ENCODE data around the gene COQ5. TPM values are rescaled to one million over a fixed set of nuclear protein-coding genes. Genes with fewer than 3 reads are reported as not detected.
A peak's percentile ranks its signal among the peaks of the same experiment; 100 is the strongest.
"Not testable (repeated sequence)": the region's sequence is repeated elsewhere in the genome, so short reads cannot be mapped to it uniquely, and the experiment has no call there.

COQ5 gene
- polyA plus RNA-seq, 2 donors: 18.6 to 19.5 TPM

DNA sequence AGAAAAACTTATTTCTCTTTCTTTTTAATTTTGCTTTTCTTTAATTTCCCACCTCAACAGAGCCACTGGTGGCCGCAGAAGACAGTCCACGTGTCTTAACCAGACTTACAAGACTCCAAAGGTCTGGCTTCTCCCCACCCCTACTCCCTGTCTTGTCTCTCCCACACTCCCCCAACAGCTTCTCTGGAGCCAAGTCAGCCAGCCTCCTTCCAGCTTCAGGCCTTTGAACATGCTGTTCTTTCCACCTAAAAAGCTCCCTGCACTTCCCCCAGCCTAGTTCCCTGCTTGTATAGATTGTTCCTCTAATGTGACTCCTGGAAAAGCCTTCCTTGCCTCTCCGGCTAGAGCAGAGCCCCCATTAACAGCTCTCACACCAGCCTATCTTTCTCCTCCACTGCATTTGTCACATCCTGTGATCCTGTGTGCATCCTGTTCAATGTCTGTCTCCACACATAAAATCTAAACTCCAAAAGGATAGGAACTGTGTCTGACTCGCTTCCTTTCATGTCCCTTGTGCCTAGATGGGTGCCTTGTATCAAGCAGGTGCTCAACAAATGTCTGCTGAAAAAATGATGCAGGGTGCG, 40.8 kb downstream of the COQ5 start:
- no peaks in the 10 kb centered on the region for H3K9me3 ChIP-seq (ENCODE audit: control insufficient read depth in 2 of 2, insufficient read depth in 1 of 2, low read depth in 1 of 2, low read length in 1 of 2)
- no peak overlapping the region for H3K27ac ChIP-seq (ENCODE audit: low read depth in 2 of 2, low read length in 1 of 2)
- 75 to 76% methylated on average over 5 of the region's 5 CpGs for WGBS, 2 donors
- no peak overlapping the region for H3K4me3 ChIP-seq (ENCODE audit: low read depth in 1 of 2, low read length in 2 of 2)
- H3K36me3 ChIP-seq (ENCODE audit: control insufficient read depth in 2 of 2, insufficient read depth in 2 of 2, low read length in 1 of 2): peaks cover 5 to 7% of the 10 kb centered on the region in 2 donors
- peaks cover 0 to 2% of the 10 kb centered on the region in 2 donors for H3K4me1 ChIP-seq (ENCODE audit: control insufficient read depth in 2 of 2, insufficient read depth in 2 of 2, low read length in 1 of 2)
- no peaks in the 10 kb centered on the region for H3K27me3 ChIP-seq (ENCODE audit: control insufficient read depth in 1 of 2, insufficient read depth in 2 of 2, low read length in 2 of 2)

DNA sequence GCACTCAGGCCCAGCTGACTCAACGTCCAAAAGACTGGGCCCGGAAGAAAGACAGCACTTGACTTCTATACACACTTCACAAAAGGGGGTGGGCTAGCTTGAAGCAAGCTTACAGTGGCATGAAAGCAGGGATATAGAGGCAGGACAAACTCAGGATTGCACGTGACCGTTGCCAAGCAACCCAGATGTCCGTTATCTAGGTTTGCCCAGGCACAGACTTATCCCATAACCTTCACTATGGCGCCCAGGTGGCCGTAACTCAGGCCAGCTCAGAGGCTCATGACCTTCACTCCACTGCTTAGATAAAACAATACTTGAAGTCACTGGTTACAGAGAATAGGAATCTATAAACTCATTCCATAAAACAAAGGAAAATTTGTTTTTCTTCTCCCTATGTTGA, 41.4 kb downstream of the COQ5 start:
- H3K4me1 ChIP-seq (ENCODE audit: control insufficient read depth in 2 of 2, insufficient read depth in 2 of 2, low read length in 1 of 2); H3K9me3 ChIP-seq (ENCODE audit: control insufficient read depth in 2 of 2, insufficient read depth in 1 of 2, low read depth in 1 of 2, low read length in 1 of 2); H3K27ac ChIP-seq (ENCODE audit: low read depth in 2 of 2, low read length in 1 of 2); H3K27me3 ChIP-seq (ENCODE audit: control insufficient read depth in 1 of 2, insufficient read depth in 2 of 2, low read length in 2 of 2); H3K4me3 ChIP-seq (ENCODE audit: low read depth in 1 of 2, low read length in 2 of 2); H3K36me3 ChIP-seq (ENCODE audit: control insufficient read depth in 2 of 2, insufficient read depth in 2 of 2, low read length in 1 of 2): not testable (repeated sequence)
- WGBS, 2 donors: 83 to 89% methylated on average over 7 of the region's 7 CpGs

DNA sequence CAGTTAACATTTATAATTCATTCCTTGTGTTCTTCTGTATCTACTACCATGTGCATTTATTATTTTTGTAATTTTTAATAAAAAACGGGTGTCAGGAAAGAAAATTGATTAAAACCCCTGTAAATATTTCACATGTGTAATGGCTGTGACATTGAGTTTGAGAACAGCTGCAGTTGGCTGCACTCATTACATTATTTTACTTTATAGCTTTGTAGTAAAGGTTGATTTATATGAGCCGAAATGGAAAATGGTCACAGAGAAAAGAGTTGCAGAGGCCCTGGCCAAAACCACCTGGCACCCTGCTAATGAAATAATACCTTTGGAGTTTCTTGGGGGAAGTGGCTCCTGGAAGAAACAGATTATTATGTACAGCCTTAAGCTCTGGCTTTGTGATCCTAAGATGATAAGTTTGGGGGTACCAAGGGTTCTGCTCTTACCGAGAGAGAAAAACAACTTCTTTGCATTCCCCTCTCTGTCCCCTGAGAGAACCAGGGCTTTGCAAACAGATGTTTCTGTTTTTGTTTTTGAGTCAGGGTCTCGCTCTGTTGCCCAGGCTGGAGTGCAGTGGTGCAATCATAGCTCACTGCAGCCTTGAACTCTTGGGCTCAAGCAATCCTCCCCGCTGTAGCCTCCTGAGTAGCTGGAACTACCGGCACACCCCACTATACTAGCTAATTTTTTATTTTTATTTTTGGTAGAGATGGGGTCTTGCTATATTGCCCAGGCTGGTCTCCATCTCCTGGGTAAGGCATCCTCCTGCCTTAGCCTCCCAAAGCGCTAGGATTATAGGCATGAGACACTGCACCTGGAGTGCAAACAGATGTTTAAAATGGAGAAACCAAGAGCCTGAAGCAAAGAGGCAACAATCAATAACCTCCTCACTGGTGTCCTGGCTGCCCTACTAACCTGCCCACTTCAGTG, 42.7 kb downstream of the COQ5 start:
- Histone ChIP-seq H3K27ac (ENCODE audit: low read depth in 2 of 2, low read length in 1 of 2) (no peak overlapping the region), H3K4me1 (ENCODE audit: control insufficient read depth in 2 of 2, insufficient read depth in 2 of 2, low read length in 1 of 2) (peaks cover 0 to 2% of the 10 kb centered on the region in 2 donors), H3K36me3 (ENCODE audit: control insufficient read depth in 2 of 2, insufficient read depth in 2 of 2, low read length in 1 of 2) (peaks cover under 1 to 3% of the 10 kb centered on the region in 2 donors), H3K4me3 (ENCODE audit: low read depth in 1 of 2, low read length in 2 of 2) (no peak overlapping the region), H3K27me3 (ENCODE audit: control insufficient read depth in 1 of 2, insufficient read depth in 2 of 2, low read length in 2 of 2) (no peaks in the 10 kb centered on the region), H3K9me3 (ENCODE audit: control insufficient read depth in 2 of 2, insufficient read depth in 1 of 2, low read depth in 1 of 2, low read length in 1 of 2) (no peaks in the 10 kb centered on the region)
- WGBS, 2 donors: 91 to 93% methylated on average over 7 of the region's 7 CpGs

DNA sequence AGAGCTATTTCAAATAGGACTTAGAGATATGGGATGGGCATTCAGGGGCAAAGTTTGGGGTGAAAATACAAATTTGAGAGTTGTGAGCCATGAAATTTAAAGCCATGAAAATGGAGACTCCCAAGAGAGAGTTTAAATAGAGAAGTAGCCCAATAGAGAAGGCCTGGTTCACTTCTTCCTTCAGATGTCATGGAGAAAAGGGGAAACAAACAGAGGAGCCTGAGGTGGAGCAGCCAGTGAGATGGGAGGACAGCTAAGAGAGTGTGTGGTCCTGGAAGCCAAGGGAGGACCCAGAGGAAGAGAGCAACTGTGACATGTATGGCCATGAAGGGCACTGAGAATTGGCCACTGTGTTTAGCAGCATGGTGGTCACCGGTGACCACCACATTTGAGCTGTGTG, 45.3 kb downstream of the COQ5 start:
- Histone ChIP-seq H3K27ac (ENCODE audit: low read depth in 2 of 2, low read length in 1 of 2) (no peak overlapping the region), H3K4me3 (ENCODE audit: low read depth in 1 of 2, low read length in 2 of 2) (no peak overlapping the region), H3K36me3 (ENCODE audit: control insufficient read depth in 2 of 2, insufficient read depth in 2 of 2, low read length in 1 of 2) (no peaks in the 10 kb centered on the region), H3K9me3 (ENCODE audit: control insufficient read depth in 2 of 2, insufficient read depth in 1 of 2, low read depth in 1 of 2, low read length in 1 of 2) (no peaks in the 10 kb centered on the region), H3K4me1 (ENCODE audit: control insufficient read depth in 2 of 2, insufficient read depth in 2 of 2, low read length in 1 of 2) (no peaks in the 10 kb centered on the region), H3K27me3 (ENCODE audit: control insufficient read depth in 1 of 2, insufficient read depth in 2 of 2, low read length in 2 of 2) (no peaks in the 10 kb centered on the region)
- whole genome bisulfite sequencing, 2 donors: 85 to 100% methylated on average over 1 of the region's 1 CpG

DNA sequence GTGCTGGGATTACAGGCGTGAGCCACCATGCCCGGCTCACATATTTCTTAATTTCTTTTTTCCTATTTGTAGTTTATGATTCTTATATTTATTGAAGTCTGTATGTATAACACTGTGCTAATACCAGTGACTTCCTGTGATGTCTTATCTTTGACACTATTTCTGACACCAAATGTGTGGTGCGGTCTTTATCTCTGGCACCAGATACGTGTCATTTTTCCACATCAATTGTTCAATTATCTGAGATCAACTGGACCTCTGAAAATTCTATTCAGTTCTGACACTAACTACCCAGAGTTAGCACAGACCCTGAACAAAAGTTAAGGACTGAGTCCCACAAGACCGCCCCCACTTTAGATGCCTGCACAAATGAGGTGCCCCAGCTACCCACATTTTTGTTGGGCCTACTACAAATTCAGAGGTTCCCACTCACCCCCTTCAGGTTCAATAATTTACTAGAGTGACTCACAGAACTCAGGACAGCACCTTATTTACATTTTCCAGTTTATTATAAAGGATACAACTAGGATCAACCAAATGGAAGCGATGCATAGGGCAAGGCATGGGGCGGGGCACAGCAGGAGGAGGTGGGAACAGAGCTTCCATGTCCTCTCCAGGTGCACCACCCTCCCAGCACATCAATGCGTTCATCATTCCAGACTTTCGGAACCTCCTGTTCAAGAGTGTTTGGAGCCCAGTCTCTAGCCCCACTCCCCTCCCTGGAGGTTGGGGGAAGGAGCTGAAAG, 47.8 kb downstream of the COQ5 start:
- Histone ChIP-seq H3K4me1 (ENCODE audit: control insufficient read depth in 2 of 2, insufficient read depth in 2 of 2, low read length in 1 of 2) (no peaks in the 10 kb centered on the region), H3K4me3 (ENCODE audit: low read depth in 1 of 2, low read length in 2 of 2) (no peak overlapping the region), H3K27me3 (ENCODE audit: control insufficient read depth in 1 of 2, insufficient read depth in 2 of 2, low read length in 2 of 2) (no peaks in the 10 kb centered on the region), H3K36me3 (ENCODE audit: control insufficient read depth in 2 of 2, insufficient read depth in 2 of 2, low read length in 1 of 2) (no peaks in the 10 kb centered on the region), H3K27ac (ENCODE audit: low read depth in 2 of 2, low read length in 1 of 2) (no peak overlapping the region), H3K9me3 (ENCODE audit: control insufficient read depth in 2 of 2, insufficient read depth in 1 of 2, low read depth in 1 of 2, low read length in 1 of 2) (no peaks in the 10 kb centered on the region)
- WGBS, 2 donors: 92 to 95% methylated on average over 9 of the region's 9 CpGs

DNA sequence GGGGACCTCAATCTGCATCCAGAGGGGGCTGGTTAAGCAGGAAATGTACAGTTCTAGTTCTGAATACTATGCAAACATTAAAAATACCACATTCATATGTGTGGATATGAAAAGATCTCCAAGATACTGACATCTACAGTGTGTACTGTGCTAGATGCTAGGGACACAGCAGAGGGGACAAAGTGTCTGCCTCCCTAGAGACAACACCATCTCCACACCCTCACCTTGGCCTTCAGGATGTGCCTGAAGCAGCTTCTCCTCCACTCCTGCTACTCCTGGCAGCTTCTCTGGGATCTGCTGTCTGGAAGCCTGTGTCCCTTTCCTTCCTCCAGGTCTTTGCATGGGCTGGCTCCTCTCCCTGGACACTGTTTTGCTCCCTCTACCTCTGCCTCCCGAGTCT, 48.7 kb downstream of the COQ5 start:
- 69 to 81% methylated on average over 1 of the region's 1 CpG for WGBS, 2 donors
- Histone ChIP-seq H3K27me3 (ENCODE audit: control insufficient read depth in 1 of 2, insufficient read depth in 2 of 2, low read length in 2 of 2) (no peaks in the 10 kb centered on the region), H3K4me3 (ENCODE audit: low read depth in 1 of 2, low read length in 2 of 2) (no peak overlapping the region), H3K27ac (ENCODE audit: low read depth in 2 of 2, low read length in 1 of 2) (peak overlapping the region in 1 of 2 donors; percentile 68), H3K4me1 (ENCODE audit: control insufficient read depth in 2 of 2, insufficient read depth in 2 of 2, low read length in 1 of 2) (no peaks in the 10 kb centered on the region), H3K36me3 (ENCODE audit: control insufficient read depth in 2 of 2, insufficient read depth in 2 of 2, low read length in 1 of 2) (no peaks in the 10 kb centered on the region), H3K9me3 (ENCODE audit: control insufficient read depth in 2 of 2, insufficient read depth in 1 of 2, low read depth in 1 of 2, low read length in 1 of 2) (no peaks in the 10 kb centered on the region)

DNA sequence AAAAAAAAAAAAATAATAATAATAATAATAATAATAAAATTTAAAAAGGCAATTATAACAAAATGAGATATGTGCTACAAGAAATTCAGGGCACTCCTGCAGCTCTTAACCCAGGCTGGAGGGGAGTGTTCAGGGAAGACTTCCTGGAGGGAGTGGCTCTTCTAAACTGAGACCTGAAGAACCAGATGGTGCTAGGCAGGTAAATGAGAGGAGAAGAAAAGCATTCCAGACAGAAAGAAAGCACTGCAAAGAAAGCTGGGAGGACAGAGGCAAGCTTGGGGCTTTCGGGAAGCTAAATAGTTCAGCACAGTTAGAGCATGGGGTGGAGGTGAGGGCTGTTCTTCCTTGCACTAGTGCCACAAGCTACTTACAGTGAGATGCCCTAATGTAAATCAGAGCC, 49.5 kb downstream of the COQ5 start:
- Histone ChIP-seq H3K36me3 (ENCODE audit: control insufficient read depth in 2 of 2, insufficient read depth in 2 of 2, low read length in 1 of 2) (no peaks in the 10 kb centered on the region), H3K27ac (ENCODE audit: low read depth in 2 of 2, low read length in 1 of 2) (peak overlapping the region; percentile 47 to 68), H3K4me3 (ENCODE audit: low read depth in 1 of 2, low read length in 2 of 2) (no peak overlapping the region), H3K9me3 (ENCODE audit: control insufficient read depth in 2 of 2, insufficient read depth in 1 of 2, low read depth in 1 of 2, low read length in 1 of 2) (no peaks in the 10 kb centered on the region), H3K4me1 (ENCODE audit: control insufficient read depth in 2 of 2, insufficient read depth in 2 of 2, low read length in 1 of 2) (no peaks in the 10 kb centered on the region), H3K27me3 (ENCODE audit: control insufficient read depth in 1 of 2, insufficient read depth in 2 of 2, low read length in 2 of 2) (no peaks in the 10 kb centered on the region)
- 83 to 94% methylated on average over 1 of the region's 1 CpG for WGBS, 2 donors

DNA sequence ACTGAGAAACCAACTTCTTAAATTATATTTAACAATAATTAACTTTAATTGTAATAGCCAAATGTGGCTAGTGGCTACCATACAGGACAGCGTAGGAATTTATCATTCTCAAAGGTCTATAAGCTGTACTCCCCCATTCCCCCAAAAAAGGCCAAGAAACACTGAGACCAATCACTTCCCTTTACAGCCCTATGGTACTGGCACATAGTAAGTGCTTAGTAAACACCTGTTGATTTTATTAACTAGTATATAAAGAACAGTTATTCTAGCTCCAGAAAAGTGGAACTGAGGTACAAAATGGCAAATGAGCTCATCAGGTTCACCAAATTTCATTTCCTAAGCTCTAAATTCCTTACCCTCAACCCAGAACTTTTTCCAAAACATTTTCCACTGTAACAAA, 53.3 kb downstream of the COQ5 start:
- Histone ChIP-seq H3K4me3 (ENCODE audit: low read depth in 1 of 2, low read length in 2 of 2) (no peak overlapping the region), H3K9me3 (ENCODE audit: control insufficient read depth in 2 of 2, insufficient read depth in 1 of 2, low read depth in 1 of 2, low read length in 1 of 2) (no peaks in the 10 kb centered on the region), H3K36me3 (ENCODE audit: control insufficient read depth in 2 of 2, insufficient read depth in 2 of 2, low read length in 1 of 2) (no peaks in the 10 kb centered on the region), H3K4me1 (ENCODE audit: control insufficient read depth in 2 of 2, insufficient read depth in 2 of 2, low read length in 1 of 2) (no peaks in the 10 kb centered on the region), H3K27me3 (ENCODE audit: control insufficient read depth in 1 of 2, insufficient read depth in 2 of 2, low read length in 2 of 2) (no peaks in the 10 kb centered on the region), H3K27ac (ENCODE audit: low read depth in 2 of 2, low read length in 1 of 2) (no peak overlapping the region)
- WGBS, 2 donors: 97 to 98% methylated on average over 1 of the region's 1 CpG

DNA sequence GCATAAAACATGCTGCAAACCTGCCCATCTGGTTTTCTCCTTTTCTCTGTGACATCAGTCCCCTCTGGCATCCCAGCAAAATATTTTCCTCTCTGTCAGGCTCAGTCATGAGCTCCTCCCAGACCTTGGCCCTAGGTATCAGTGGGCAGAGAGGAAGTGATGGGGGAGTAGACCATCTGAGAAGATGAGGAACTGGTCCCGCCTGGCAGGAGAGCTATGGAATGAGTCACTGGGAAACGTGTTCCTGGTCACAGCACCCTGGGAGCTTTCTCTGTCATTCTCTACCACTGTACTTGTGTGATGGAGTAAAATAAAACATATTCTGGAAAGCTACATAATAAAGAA, 54.4 kb downstream of the COQ5 start:
- H3K27ac ChIP-seq (ENCODE audit: low read depth in 2 of 2, low read length in 1 of 2): peak overlapping the region; percentile 60 to 88
- H3K27me3 ChIP-seq (ENCODE audit: control insufficient read depth in 1 of 2, insufficient read depth in 2 of 2, low read length in 2 of 2): no peaks in the 10 kb centered on the region
- H3K4me3 ChIP-seq (ENCODE audit: low read depth in 1 of 2, low read length in 2 of 2): no peak overlapping the region
- WGBS, 2 donors: 11 to 13% methylated on average over 2 of the region's 2 CpGs
- no peaks in the 10 kb centered on the region for H3K9me3 ChIP-seq (ENCODE audit: control insufficient read depth in 2 of 2, insufficient read depth in 1 of 2, low read depth in 1 of 2, low read length in 1 of 2)
- no peaks in the 10 kb centered on the region for H3K36me3 ChIP-seq (ENCODE audit: control insufficient read depth in 2 of 2, insufficient read depth in 2 of 2, low read length in 1 of 2)
- H3K4me1 ChIP-seq (ENCODE audit: control insufficient read depth in 2 of 2, insufficient read depth in 2 of 2, low read length in 1 of 2): peaks cover 0 to 5% of the 10 kb centered on the region in 2 donors

Measured in esophagus (tissue), 2 donors.